ENCODE results near the gene THRB.

- TF ChIP-seq CTCF (IDR thresholded peaks at IDR 0.05 in 8 of 11, conservative IDR thresholded peaks at IDR 0.05 in 3 of 11) (no peak), POLR2A (IDR thresholded peaks at IDR 0.05) (no peak)
Observed at GRCh38 chr3:24419067-24419791, 75.4 kb downstream of the THRB start.
